Coronary artery (tissue), 2 donors: ENCODE data around the gene S100A13.
A peak's percentile ranks its signal among the peaks of the same experiment; 100 is the strongest.

Source experiments
- DNase-seq: peaks from one replicate; pipeline ENCODE4 v3.0.0-alpha.2; 2017; ENCODE audit warnings: low spot score
- H3K27ac ChIP-seq, 2 donors: fragments of 200-600 bp; sonication (generic); one replicate each; pipeline ENCODE4 v1.5.1; 2016 to 2019
- H3K4me3 ChIP-seq: fragments of 200-600 bp; sonication (generic); 2 replicates; pipeline ENCODE4 v1.5.1; 2016; ENCODE audit warnings: mild to moderate bottlenecking, moderate library complexity
- CTCF ChIP-seq: fragments of 200-600 bp; sonication (generic); IDR thresholded peaks from one replicate; pipeline ENCODE4 v1.5.1; 2019; ENCODE audit warnings: antibody characterized with exemption

S100A13 gene

GRCh38 chr1:153631047-153632022 lies 4.0 kb upstream of the S100A13 start:
- H3K4me3 ChIP-seq, result no peak overlapping the region
- peak overlapping the region in 1 of 2 donors; percentile 25 for H3K27ac ChIP-seq
- TF ChIP-seq CTCF, result no peak
- no peak for DNase-seq

GRCh38 chr1:153630384-153630783 lies 3.1 kb upstream of the S100A13 start:
- DNase-seq, result no peak
- no peak for TF ChIP-seq CTCF
- H3K4me3 ChIP-seq, result no peak overlapping the region
- peak overlapping the region; percentile 66 to 96 for H3K27ac ChIP-seq

GRCh38 chr1:153629971-153630370 lies 2.7 kb upstream of the S100A13 start:
- no peak for TF ChIP-seq CTCF
- DNase-seq, result no peak
- no peak overlapping the region for H3K4me3 ChIP-seq
- peak overlapping the region; percentile 66 to 96 for H3K27ac ChIP-seq

GRCh38 chr1:153629343-153629665 lies 2.0 kb upstream of the S100A13 start:
- no peak for TF ChIP-seq CTCF
- Histone ChIP-seq H3K27ac (peak overlapping the region; percentile 66 to 96), H3K4me3 (no peak overlapping the region)
- DNase-seq, result no peak

- no peak for TF ChIP-seq CTCF
- DNase-seq, result no peak
- no peak overlapping the region for H3K4me3 ChIP-seq
- H3K27ac ChIP-seq, result peak overlapping the region; percentile 66 to 96
These were observed 1.5 kb upstream of the S100A13 start for GRCh38 chr1:153628638-153629342.

GRCh38 chr1:153627715-153628626 lies 666 bp upstream of the S100A13 start, which contains the start of gene S100A1:
Gene S100A1, plus strand, starts transcription at chr1:153628434. Its CDS starts 2,088 bp downstream, at chr1:153630522.
- DNase-seq, result no peak
- Histone ChIP-seq H3K4me3 (peak within 1 kb of the TSS; percentile 81), H3K27ac (peak within 1 kb of the TSS; percentile 88 to 96)
- no peak for TF ChIP-seq CTCF
